GM10266 (cell line): ENCODE measurements around the gene IQCH.

ENCODE experiments used
- DNase-seq: peaks from one replicate; pipeline ENCODE4 v3.0.0; 2012; ENCODE audit errors: extremely low spot score
- CTCF ChIP-seq: IDR thresholded peaks from 2 replicates; pipeline ENCODE4 v1.5.1; 2012; ENCODE audit warnings: mild to moderate bottlenecking, low read depth; ENCODE audit not compliant: control insufficient read depth, insufficient read depth; ENCODE audit errors: missing control alignments

The IQCH gene

GRCh38 chr15:67311731-67312130 lies 57.1 kb downstream of the IQCH start:
- TF ChIP-seq CTCF = no peak
- DNase-seq = no peak

- TF ChIP-seq CTCF = no peak
- no peak for DNase-seq
Observed at GRCh38 chr15:67319961-67320360, 65.4 kb downstream of the IQCH start.

- DNase-seq = no peak
Observed at GRCh38 chr15:67321352-67321751, 66.8 kb downstream of the IQCH start.

GRCh38 chr15:67322481-67322880 lies 67.9 kb downstream of the IQCH start:
- no peak for TF ChIP-seq CTCF
- DNase-seq = no peak

More at GRCh38 chr15:67321352-67321751, 66.8 kb downstream of the IQCH start:
- no peak for TF ChIP-seq CTCF

GRCh38 chr15:67327312-67327711 lies 72.7 kb downstream of the IQCH start:
- no peak for TF ChIP-seq CTCF
- DNase-seq = no peak

- TF ChIP-seq CTCF = no peak
- DNase-seq = no peak
Observed at GRCh38 chr15:67327737-67328136, 73.2 kb downstream of the IQCH start.

- no peak for TF ChIP-seq CTCF
Observed at GRCh38 chr15:67329984-67330733, 75.6 kb downstream of the IQCH start.

More at GRCh38 chr15:67329984-67330733, 75.6 kb downstream of the IQCH start:
- DNase-seq = no peak
